Psoas muscle (tissue), 8 donors: ENCODE measurements around the gene AMBRA1. TPM values are rescaled to one million over a fixed set of nuclear protein-coding genes. Genes with fewer than 3 reads are reported as not detected.

Experiments
- ATAC-seq, 4 donors: fragments of 200-7000 bp; cut with Tn5 transposase; one replicate each; pipeline ENCODE4 v1.9.1; 2020; ENCODE audit warnings: moderate library complexity in 3 of 4, mild to moderate bottlenecking in 2 of 4
- DNase-seq, 2 donors: peaks; one replicate each; pipeline ENCODE4 v3.0.0-alpha.2; 2020
- H3K27ac ChIP-seq: fragments of 200-600 bp; one replicate; pipeline ENCODE4 v1.8.0; 2022
- H3K27me3 ChIP-seq, 3 donors: fragments of 200-600 bp in 1 of 3; one replicate each; pipeline versions ENCODE4 v1.6.1 to v1.8.0; 2013 to 2022; ENCODE audit warnings: low read length in 2 of 3, mild to moderate bottlenecking in 2 of 3, moderate library complexity in 1 of 3; ENCODE audit not compliant: insufficient read depth in 3 of 3
- H3K36me3 ChIP-seq, 2 donors: fragments of 200-600 bp in 1 of 2; one replicate each; pipeline versions ENCODE4 v1.6.1 to v1.8.0; 2013 to 2022; ENCODE audit warnings: low read depth in 1 of 2, mild to moderate bottlenecking in 1 of 2, moderate library complexity in 1 of 2; ENCODE audit not compliant: insufficient read depth in 1 of 2
- H3K4me1 ChIP-seq: fragments of 200-600 bp; one replicate; pipeline ENCODE4 v1.8.0; 2022
- H3K4me3 ChIP-seq: fragments of 200-600 bp; one replicate; pipeline ENCODE4 v1.8.0; 2022; ENCODE audit warnings: mild to moderate bottlenecking
- H3K9me3 ChIP-seq: fragments of 200-600 bp; one replicate; pipeline ENCODE4 v1.8.0; 2022
- CTCF ChIP-seq: fragments of 200-600 bp; IDR thresholded peaks from one replicate; pipeline ENCODE4 v1.8.0; 2022; ENCODE audit warnings: antibody characterized with exemption
- WGBS, 3 donors: extraction: QIAGEN DNeasy Blood & Tissue Kit; methylation state at CpG; one replicate each; pipeline versions ENCODE4 v1.1.6 to v1.1.7; 2013; 5-methylcytosine and 5-hydroxymethylcytosine counted together
- intact Hi-C, 2 donors: fragments of 100-400 bp; cut with DNase I; formaldehyde crosslinking; loops; one replicate each; pipeline versions ENCODE4 v1.11.0 to v1.14.2; 2022
- polyA plus RNA-seq, 3 donors: library from polyadenylated mRNA; stranded (reverse); fragments of 200-250 nt; gene quantifications; one replicate each; pipeline ENCODE4 v1.2.3, GENCODE V29; 2013
- total RNA-seq, 4 donors: library from RNA; stranded (reverse); fragmentation: NEBNext Ultra II Directional in 2 of 4; extraction: Animal tissue kit (Norgen Biotek cat#: 25700) in 2 of 4; gene quantifications; one replicate each; pipeline versions ENCODE4 v1.2.1 to v1.2.4, GENCODE V29; 2021 to 2023
- donor health status: healthy with polysubstance abuse.
- donor health status: DM: no; HTN: no; CAD: no; lungs with moderate emphysema.
- donor health status: Bipolar disorder and iron deficiency.
- donor health status: healthy.
- donor health status: DM: yes; HTN: yes; CAD: no.
- donor health status: DM: no; HTN: no; CAD: no.
- donor health status: DM: no; HTN: no; CAD: no.
- donor health status: DM: yes; HTN: yes; CAD: no.

AMBRA1 gene
- total and polyA plus RNA-seq, 7 donors: 5.1 to 23.5 (median 10.8) TPM

- Histone ChIP-seq H3K9me3 (no peaks in the 10 kb centered on the region), H3K27me3 (no peaks in the 10 kb centered on the region), H3K4me1 (no peaks in the 10 kb centered on the region), H3K4me3 (no peak overlapping the region), H3K27ac (no peak overlapping the region), H3K36me3 (peaks cover 2 to 31% of the 10 kb centered on the region in 2 donors)
- DNase-seq: no peak
- no peak for ATAC-seq
- intact Hi-C loops: no loop called here
- TF ChIP-seq CTCF: no peak
- 73 to 84% (median 77%) methylated on average over 6 of the region's 6 CpGs for WGBS, 3 donors
Observed at GRCh38 chr11:46437122-46437689, 156.6 kb downstream of the AMBRA1 start.

- Histone ChIP-seq H3K4me3 (no peak overlapping the region), H3K27ac (no peak overlapping the region), H3K4me1 (no peaks in the 10 kb centered on the region), H3K36me3 (peaks cover 2 to 37% of the 10 kb centered on the region in 2 donors), H3K9me3 (no peaks in the 10 kb centered on the region), H3K27me3 (no peaks in the 10 kb centered on the region)
- WGBS, 3 donors: 77 to 84% (median 83%) methylated on average over 3 of the region's 3 CpGs
- DNase-seq: no peak
- no peak for TF ChIP-seq CTCF
- intact Hi-C loops: no loop called here
- no peak for ATAC-seq
Observed at GRCh38 chr11:46436113-46436512, 157.7 kb downstream of the AMBRA1 start.

GRCh38 chr11:46435679-46436078 is 158.1 kb downstream of the AMBRA1 start:
- intact Hi-C loops: no loop called here
- no peak for TF ChIP-seq CTCF
- Histone ChIP-seq H3K4me3 (no peak overlapping the region), H3K27ac (no peak overlapping the region), H3K36me3 (peaks cover 2 to 42% of the 10 kb centered on the region in 2 donors), H3K27me3 (no peaks in the 10 kb centered on the region), H3K4me1 (no peaks in the 10 kb centered on the region), H3K9me3 (no peaks in the 10 kb centered on the region)
- 44 to 53% (median 44%) methylated on average over 3 of the region's 3 CpGs for WGBS, 3 donors
- no peak for ATAC-seq
- DNase-seq: no peak

- intact Hi-C loops: no loop called here
- Histone ChIP-seq H3K4me1 (no peaks in the 10 kb centered on the region), H3K27me3 (no peaks in the 10 kb centered on the region), H3K36me3 (peaks cover 2 to 80% of the 10 kb centered on the region in 2 donors), H3K9me3 (no peaks in the 10 kb centered on the region), H3K4me3 (no peak overlapping the region), H3K27ac (no peak overlapping the region)
- DNase-seq: peak in 1 of 2 donors; percentile 25
- ATAC-seq: peak in 3 of 4 donors; percentile 68 to 81 (median 81)
- no peak for TF ChIP-seq CTCF
Observed at GRCh38 chr11:46431211-46431610, 162.6 kb downstream of the AMBRA1 start.

GRCh38 chr11:46429717-46430116 is 164.1 kb downstream of the AMBRA1 start:
- Histone ChIP-seq H3K4me3 (no peak overlapping the region), H3K36me3 (peaks cover 2 to 80% of the 10 kb centered on the region in 2 donors), H3K27me3 (no peaks in the 10 kb centered on the region), H3K27ac (no peak overlapping the region), H3K4me1 (no peaks in the 10 kb centered on the region), H3K9me3 (no peaks in the 10 kb centered on the region)
- ATAC-seq (no peak), DNase-seq (no peak)
- no peak for TF ChIP-seq CTCF
- 88 to 90% (median 89%) methylated on average over 3 of the region's 3 CpGs for WGBS, 3 donors
- intact Hi-C loops: loop anchor here in 1 of 2 donors (5.0 kb wide), 1 partner anchor 33 kb away; no protein-coding TSS in a partner anchor
